HEK293 (cell line): Measurements from ENCODE around the gene IRF3.
A peak's percentile ranks its signal among the peaks of the same experiment; 100 is the strongest.

Experiments
- CTCF ChIA-PET: fragments of 350-600 bp; formaldehyde crosslinking; extraction: SDS; loops from one replicate; lab custom pipeline; 2021; ENCODE audit warnings: antibody characterized with exemption; lab: Yijun Ruan, JAX
- POLR2A ChIA-PET: fragments of 300-600 bp; formaldehyde crosslinking; extraction: SDS; loops from one replicate; lab custom pipeline; 2020; ENCODE audit warnings: antibody characterized with exemption, inconsistent platforms; lab: Yijun Ruan, JAX
- H3K27ac ChIP-seq: fragments of 200-500 bp; sonication (Bioruptor generic); 2 replicates; pipeline ENCODE4 v1.5.1; 2014; ENCODE audit warnings: low read depth, low read length, control low read depth, inconsistent platforms; ENCODE audit errors: extremely low read depth
- H3K36me3 ChIP-seq, 2 experiments: fragments of 200-500 bp in 1 of 2; sonication (Bioruptor generic) in 1 of 2; 1 replicate in 1 of 2; 2 replicates in 1 of 2; pipeline ENCODE4 v1.5.1; 2014 to 2017; ENCODE audit warnings: inconsistent platforms in 2 of 2, low read length in 2 of 2; ENCODE audit not compliant: control insufficient read depth in 2 of 2, insufficient read depth in 1 of 2
- H3K4me1 ChIP-seq: fragments of 200-500 bp; sonication (Bioruptor generic); 2 replicates; pipeline ENCODE4 v1.5.1; 2014; ENCODE audit warnings: mild to moderate bottlenecking, low read length, inconsistent platforms; ENCODE audit not compliant: control insufficient read depth, insufficient read depth
- H3K4me3 ChIP-seq: 2 replicates; pipeline ENCODE4 v1.5.1; 2011; ENCODE audit warnings: low read depth, mild to moderate bottlenecking, control low read depth, low read length, moderate library complexity
- H3K9me3 ChIP-seq: fragments of 200-500 bp; sonication (Bioruptor generic); 2 replicates; pipeline ENCODE4 v1.5.1; 2014; ENCODE audit warnings: low read depth, low read length, inconsistent platforms; ENCODE audit not compliant: control insufficient read depth, insufficient read depth
- EGR2 ChIP-seq: fragments of 450-650 bp; formaldehyde crosslinking; IDR thresholded peaks from 2 replicates; pipeline ENCODE4 v1.5.1; 2016; ENCODE audit warnings: low read depth, missing biosample characterization, missing genetic modification characterization
- ELK4 ChIP-seq: IDR thresholded peaks from 2 replicates; pipeline ENCODE4 v1.6.1; 2011; ENCODE audit warnings: mild to moderate bottlenecking, low read depth, low read length, borderline replicate concordance
- FEZF1 ChIP-seq: fragments of 450-650 bp; formaldehyde crosslinking; IDR thresholded peaks from 2 replicates; pipeline ENCODE4 v1.5.1; 2016; ENCODE audit warnings: missing biosample characterization, missing genetic modification characterization
- HOXC10 ChIP-seq: sonication (generic); formaldehyde crosslinking; IDR thresholded peaks from 2 replicates; pipeline ENCODE4 v1.8.1; 2023; ENCODE audit warnings: mild to moderate bottlenecking, missing genetic modification reagents
- KLF1 ChIP-seq: fragments of 450-650 bp; formaldehyde crosslinking; IDR thresholded peaks from 2 replicates; pipeline ENCODE4 v1.5.1; 2016; ENCODE audit warnings: missing biosample characterization, missing genetic modification characterization
- KLF10 ChIP-seq: fragments of 450-650 bp; IDR thresholded peaks from 2 replicates; pipeline ENCODE4 v1.5.1; 2018; ENCODE audit warnings: missing biosample characterization, mild to moderate bottlenecking, missing genetic modification characterization
- PATZ1 ChIP-seq: fragments of 450-650 bp; formaldehyde crosslinking; IDR thresholded peaks from 2 replicates; pipeline ENCODE4 v1.5.1; 2016; ENCODE audit warnings: missing biosample characterization, missing genetic modification characterization
- PBX3 ChIP-seq: sonication (generic); formaldehyde crosslinking; IDR thresholded peaks from 2 replicates; pipeline ENCODE4 v1.8.1; 2022; ENCODE audit warnings: mild to moderate bottlenecking, moderate library complexity, missing genetic modification reagents
- PRDM10 ChIP-seq: fragments of 450-650 bp; formaldehyde crosslinking; IDR thresholded peaks from 2 replicates; pipeline ENCODE4 v1.5.1; 2016; ENCODE audit warnings: missing biosample characterization, missing genetic modification characterization
- PRDM6 ChIP-seq: fragments of 450-650 bp; formaldehyde crosslinking; IDR thresholded peaks from 2 replicates; pipeline ENCODE4 v1.5.1; 2017; ENCODE audit warnings: missing biosample characterization, missing genetic modification characterization
- TCF7L2 ChIP-seq: IDR thresholded peaks from 2 replicates; pipeline ENCODE4 v1.6.1; 2011; ENCODE audit warnings: low read depth, mild to moderate bottlenecking, inconsistent platforms, low read length, moderate library complexity, borderline replicate concordance
- ZBTB1 ChIP-seq: fragments of 450-650 bp; formaldehyde crosslinking; IDR thresholded peaks from 2 replicates; pipeline ENCODE4 v1.5.1; 2016; ENCODE audit warnings: missing biosample characterization, missing genetic modification characterization
- ZBTB17 ChIP-seq: fragments of 450-650 bp; formaldehyde crosslinking; IDR thresholded peaks from 2 replicates; pipeline ENCODE4 v1.5.1; 2016; ENCODE audit warnings: missing biosample characterization, missing genetic modification characterization
- ZFHX2 ChIP-seq: fragments of 450-650 bp; formaldehyde crosslinking; conservative IDR thresholded peaks from 2 replicates; pipeline ENCODE4 v1.5.1; 2016; ENCODE audit warnings: missing biosample characterization, missing genetic modification characterization
- ZNF133 ChIP-seq: fragments of 450-650 bp; formaldehyde crosslinking; IDR thresholded peaks from 2 replicates; pipeline ENCODE4 v1.5.1; 2016; ENCODE audit warnings: missing biosample characterization, missing genetic modification characterization
- ZNF248 ChIP-seq: fragments of 450-650 bp; formaldehyde crosslinking; IDR thresholded peaks from 2 replicates; pipeline ENCODE4 v1.5.1; 2017; ENCODE audit warnings: missing biosample characterization, missing genetic modification characterization
- ZNF274 ChIP-seq, 2 experiments: fragments of 200-500 bp in 1 of 2; fragments of 450-650 bp in 1 of 2; sonication (Bioruptor generic) in 1 of 2; formaldehyde crosslinking in 1 of 2; IDR thresholded peaks; 2 replicates each; pipeline versions ENCODE4 v1.5.1 to v1.6.1; 2014 to 2016; ENCODE audit warnings: borderline replicate concordance in 1 of 2, inconsistent platforms in 1 of 2, low read length in 1 of 2, missing biosample characterization in 1 of 2, missing genetic modification characterization in 1 of 2
- ZNF335 ChIP-seq: fragments of 450-650 bp; formaldehyde crosslinking; conservative IDR thresholded peaks from 2 replicates; pipeline ENCODE4 v1.5.1; 2016; ENCODE audit warnings: missing biosample characterization, missing genetic modification characterization
- ZNF501 ChIP-seq: fragments of 450-650 bp; formaldehyde crosslinking; IDR thresholded peaks from 2 replicates; pipeline ENCODE4 v1.5.1; 2016; ENCODE audit warnings: missing biosample characterization, missing genetic modification characterization
- ZNF585B ChIP-seq: fragments of 450-650 bp; formaldehyde crosslinking; IDR thresholded peaks from 2 replicates; pipeline ENCODE4 v1.5.1; 2016; ENCODE audit warnings: missing biosample characterization, missing genetic modification characterization
- ZNF600 ChIP-seq: fragments of 450-650 bp; formaldehyde crosslinking; IDR thresholded peaks from 2 replicates; pipeline ENCODE4 v1.5.1; 2016; ENCODE audit warnings: missing biosample characterization, missing genetic modification characterization
- ZNF623 ChIP-seq: fragments of 450-650 bp; formaldehyde crosslinking; IDR thresholded peaks from 2 replicates; pipeline ENCODE4 v1.5.1; 2016; ENCODE audit warnings: missing biosample characterization, missing genetic modification characterization
- ZNF658 ChIP-seq: fragments of 450-650 bp; formaldehyde crosslinking; IDR thresholded peaks from 2 replicates; pipeline ENCODE4; 2016; ENCODE audit warnings: missing biosample characterization, missing genetic modification characterization
- ZNF660 ChIP-seq: fragments of 450-650 bp; IDR thresholded peaks from 2 replicates; pipeline ENCODE4 v1.5.1; 2018; ENCODE audit warnings: missing biosample characterization, mild to moderate bottlenecking, missing genetic modification characterization
- ZNF692 ChIP-seq: fragments of 450-650 bp; formaldehyde crosslinking; IDR thresholded peaks from 2 replicates; pipeline ENCODE4 v1.5.1; 2016; ENCODE audit warnings: missing biosample characterization, missing genetic modification characterization

IRF3 gene

GRCh38 chr19:49639401-49640112 is 26.1 kb downstream of the IRF3 start:
- ChIA-PET CTCF (interaction anchor here (0.6 to 6.5 kb wide), 7 partner anchors 33 to 927 kb away, joined by 3 to 59 read pairs (median 4); partner anchors contain the start of gene PRMT1), POLR2A (interaction anchor here (0.9 to 3.5 kb wide), 27 partner anchors 9 to 290 kb away, joined by 3 to 124 read pairs (median 6); partner anchors contain the start of genes AKT1S1, ALDH16A1, ATF5 and BCL2L12)
- Histone ChIP-seq H3K36me3 (peaks cover 0 to 10% of the 10 kb centered on the region in 2 experiments; a peak in 1 of 3 replicates), H3K27ac (peak overlapping the region; percentile 42; the same call in 1 of the 2 replicates), H3K4me1 (peaks cover 31% of the 10 kb centered on the region), H3K4me3 (peak overlapping the region; percentile 47), H3K9me3 (no peaks in the 10 kb centered on the region)
- TF ChIP-seq ZNF658 (tag by site-specific recombination), result no peak
- no peak for TF ChIP-seq TCF7L2
- peak; percentile 7; the same call in 1 of the 2 replicates for TF ChIP-seq PRDM10 (tag by site-specific recombination)
- TF ChIP-seq ZNF501 (tag by site-specific recombination), result 0 out of 2 replicates have a peak, but pooled peaks have one; percentile 20
- peak; percentile 11 for TF ChIP-seq PATZ1 (tag by site-specific recombination)
- TF ChIP-seq ZNF248, result no peak
- TF ChIP-seq EGR2 (tag by site-specific recombination), result peak; percentile 62
- TF ChIP-seq ZNF274 (IDR thresholded peaks at IDR 0.05; ENCODE audit: low read length), result no peak
- no peak for TF ChIP-seq ZNF274 (tag by site-specific recombination; IDR thresholded peaks at IDR 0.05; ENCODE audit: borderline replicate concordance)
- TF ChIP-seq PBX3 (CRISPR knock-in tag), result no peak
- no peak for TF ChIP-seq ZNF133 (tag by site-specific recombination)
- TF ChIP-seq ZBTB1 (tag by site-specific recombination), result no peak
- TF ChIP-seq PRDM6, result no peak
- TF ChIP-seq ZBTB17 (tag by site-specific recombination), result peak; percentile 23; the same call in 1 of the 2 replicates
- TF ChIP-seq ELK4, result no peak
- TF ChIP-seq ZNF585B, result no peak
- no peak for TF ChIP-seq HOXC10 (CRISPR knock-in tag)
- 0 out of 2 replicates have a peak, but pooled peaks have one; percentile 10 for TF ChIP-seq KLF10
- TF ChIP-seq KLF1 (tag by site-specific recombination), result peak; percentile 33; the same call in 1 of the 2 replicates
- peak; percentile 2; the same call in 1 of the 2 replicates for TF ChIP-seq ZNF335 (tag by site-specific recombination)
- TF ChIP-seq FEZF1, result peak; percentile 15; the same call in 1 of the 2 replicates
- 0 out of 2 replicates have a peak, but pooled peaks have one; percentile 16 for TF ChIP-seq ZNF692 (tag by site-specific recombination)
- TF ChIP-seq ZNF623, result no peak
- TF ChIP-seq ZFHX2, result peak; percentile 90
- TF ChIP-seq ZNF600 (tag by site-specific recombination), result peak; percentile 50; the same call in 1 of the 2 replicates
- 0 out of 2 replicates have a peak, but pooled peaks have one; percentile 13 for TF ChIP-seq ZNF660 (tag by site-specific recombination)
